ACC112 (cell line): ENCODE results near the gene SEMA6D.

ENCODE experiments used
- H2AFZ ChIP-seq: fragments of 200-600 bp; sonication (generic); one replicate; pipeline ENCODE4 v1.6.0; 2017; ENCODE audit warnings: antibody characterized with exemption, low read length; ENCODE audit not compliant: unreplicated experiment
- H3K27ac ChIP-seq: fragments of 200-600 bp; sonication (generic); 2 replicates; pipeline ENCODE4 v1.5.1; 2014; ENCODE audit warnings: low read depth, mild to moderate bottlenecking, antibody characterized with exemption, low read length, moderate library complexity
- H3K27me3 ChIP-seq: fragments of 200-600 bp; sonication (generic); 2 replicates; pipeline ENCODE4 v1.6.1; 2014; ENCODE audit warnings: mild to moderate bottlenecking, antibody characterized with exemption, low read length, moderate library complexity, mixed read lengths; ENCODE audit not compliant: insufficient read depth
- H3K36me3 ChIP-seq: fragments of 200-600 bp; sonication (generic); 2 replicates; pipeline ENCODE4 v1.6.1; 2016; ENCODE audit warnings: mild to moderate bottlenecking, antibody characterized with exemption, low read length, moderate library complexity, mixed read lengths; ENCODE audit not compliant: insufficient read depth
- H3K4me1 ChIP-seq: fragments of 200-600 bp; sonication (generic); one replicate; pipeline ENCODE4 v1.6.1; 2016; ENCODE audit warnings: low read length, mixed read lengths; ENCODE audit not compliant: insufficient read depth, unreplicated experiment, control insufficient read depth
- H3K4me3 ChIP-seq: fragments of 200-600 bp; sonication (generic); 2 replicates; pipeline ENCODE4 v1.5.1; 2014; ENCODE audit warnings: mild to moderate bottlenecking, low read depth, low read length
- H3K79me2 ChIP-seq: fragments of 200-600 bp; sonication (generic); one replicate; pipeline ENCODE4 v1.6.0; 2016; ENCODE audit warnings: low read length; ENCODE audit not compliant: control insufficient read depth, unreplicated experiment, insufficient read depth

Gene SEMA6D

GRCh38 chr15:47756872-47757271, 39.6 kb downstream of the SEMA6D start:
- H3K4me1 ChIP-seq, result no peaks in the 10 kb centered on the region
- no peak overlapping the region for H3K27ac ChIP-seq
- H2AFZ ChIP-seq, result no peak overlapping the region
- H3K79me2 ChIP-seq, result no peaks in the 10 kb centered on the region
- H3K4me3 ChIP-seq, result no peak overlapping the region
- H3K36me3 ChIP-seq, result no peaks in the 10 kb centered on the region
- no peaks in the 10 kb centered on the region for H3K27me3 ChIP-seq

- Histone ChIP-seq H3K4me1 (no peaks in the 10 kb centered on the region), H3K4me3 (no peak overlapping the region), H3K27ac (no peak overlapping the region), H3K79me2 (no peaks in the 10 kb centered on the region), H3K36me3 (no peaks in the 10 kb centered on the region), H3K27me3 (no peaks in the 10 kb centered on the region), H2AFZ (no peak overlapping the region)
Measured at GRCh38 chr15:47757331-47757730, 40.0 kb downstream of the SEMA6D start.

- no peaks in the 10 kb centered on the region for H3K4me1 ChIP-seq
- H3K27me3 ChIP-seq, result no peaks in the 10 kb centered on the region
- H3K4me3 ChIP-seq, result no peak overlapping the region
- no peak overlapping the region for H3K27ac ChIP-seq
- no peak overlapping the region for H2AFZ ChIP-seq
- no peaks in the 10 kb centered on the region for H3K36me3 ChIP-seq
- H3K79me2 ChIP-seq, result no peaks in the 10 kb centered on the region
Measured at GRCh38 chr15:47762621-47763020, 45.3 kb downstream of the SEMA6D start.

- Histone ChIP-seq H3K36me3 (no peaks in the 10 kb centered on the region), H2AFZ (no peak overlapping the region), H3K4me1 (no peaks in the 10 kb centered on the region), H3K4me3 (no peak overlapping the region), H3K27ac (no peak overlapping the region), H3K27me3 (no peaks in the 10 kb centered on the region), H3K79me2 (no peaks in the 10 kb centered on the region)
Measured at GRCh38 chr15:47764666-47765065, 47.4 kb downstream of the SEMA6D start.

GRCh38 chr15:47766406-47766805, 49.1 kb downstream of the SEMA6D start:
- H3K4me3 ChIP-seq, result no peak overlapping the region
- H3K4me1 ChIP-seq, result no peaks in the 10 kb centered on the region
- H2AFZ ChIP-seq, result no peak overlapping the region
- no peaks in the 10 kb centered on the region for H3K27me3 ChIP-seq
- H3K79me2 ChIP-seq, result no peaks in the 10 kb centered on the region
- no peaks in the 10 kb centered on the region for H3K36me3 ChIP-seq
- H3K27ac ChIP-seq, result no peak overlapping the region

- Histone ChIP-seq H3K4me3 (no peak overlapping the region), H2AFZ (no peak overlapping the region), H3K27me3 (no peaks in the 10 kb centered on the region), H3K4me1 (no peaks in the 10 kb centered on the region), H3K36me3 (no peaks in the 10 kb centered on the region), H3K27ac (no peak overlapping the region), H3K79me2 (no peaks in the 10 kb centered on the region)
Measured at GRCh38 chr15:47767035-47767434, 49.7 kb downstream of the SEMA6D start.

- Histone ChIP-seq H3K4me3 (no peak overlapping the region), H3K4me1 (no peaks in the 10 kb centered on the region), H3K27me3 (no peaks in the 10 kb centered on the region), H3K36me3 (no peaks in the 10 kb centered on the region), H3K79me2 (no peaks in the 10 kb centered on the region), H2AFZ (no peak overlapping the region), H3K27ac (no peak overlapping the region)
Measured at GRCh38 chr15:47768735-47769134, 51.4 kb downstream of the SEMA6D start.

GRCh38 chr15:47769166-47769565, 51.9 kb downstream of the SEMA6D start:
- Histone ChIP-seq H3K79me2 (no peaks in the 10 kb centered on the region), H3K4me3 (no peak overlapping the region)

GRCh38 chr15:47773143-47773542, 55.8 kb downstream of the SEMA6D start:
- no peak overlapping the region for H2AFZ ChIP-seq
- H3K27ac ChIP-seq, result no peak overlapping the region
- no peaks in the 10 kb centered on the region for H3K36me3 ChIP-seq
- no peaks in the 10 kb centered on the region for H3K4me1 ChIP-seq
- H3K4me3 ChIP-seq, result no peak overlapping the region
- peaks cover 5% of the 10 kb centered on the region; the same call in 1 of the 2 replicates for H3K27me3 ChIP-seq
- no peaks in the 10 kb centered on the region for H3K79me2 ChIP-seq

More at GRCh38 chr15:47769166-47769565, 51.9 kb downstream of the SEMA6D start:
- H3K27me3 ChIP-seq, result no peaks in the 10 kb centered on the region
- H3K4me1 ChIP-seq, result no peaks in the 10 kb centered on the region
- H3K27ac ChIP-seq, result no peak overlapping the region
- no peak overlapping the region for H2AFZ ChIP-seq
- no peaks in the 10 kb centered on the region for H3K36me3 ChIP-seq

GRCh38 chr15:47778263-47778770, 61.0 kb downstream of the SEMA6D start:
- Histone ChIP-seq H3K27me3 (peaks cover 11% of the 10 kb centered on the region; the same call in 1 of the 2 replicates), H3K4me3 (no peak overlapping the region), H3K27ac (no peak overlapping the region), H3K4me1 (no peaks in the 10 kb centered on the region), H2AFZ (no peak overlapping the region), H3K36me3 (no peaks in the 10 kb centered on the region), H3K79me2 (no peaks in the 10 kb centered on the region)

- peaks cover 11% of the 10 kb centered on the region; the same call in 1 of the 2 replicates for H3K27me3 ChIP-seq
- H3K36me3 ChIP-seq, result no peaks in the 10 kb centered on the region
- H3K4me3 ChIP-seq, result no peak overlapping the region
- no peaks in the 10 kb centered on the region for H3K4me1 ChIP-seq
- no peaks in the 10 kb centered on the region for H3K79me2 ChIP-seq
- H2AFZ ChIP-seq, result no peak overlapping the region
- H3K27ac ChIP-seq, result no peak overlapping the region
Measured at GRCh38 chr15:47780971-47781370, 63.7 kb downstream of the SEMA6D start.
